K562 (cell line): ENCODE data around the gene EFNA1. TPM values are rescaled to one million over a fixed set of nuclear protein-coding genes. Genes with fewer than 3 reads are reported as not detected.

ENCODE experiments used
- ATAC-seq: fragments of 200-7000 bp; cut with Tn5 transposase; 3 replicates; pipeline ENCODE4 v1.9.1; 2020; ENCODE audit warnings: moderate library complexity
- BruUV-seq: library from RNA; stranded (reverse); fragments of 400-500 nt; replicated peaks from 2 replicates; lab custom pipeline; 2021; lab: Mats Ljungman, UMichigan
- CTCF ChIA-PET: fragments of 300-600 bp; formaldehyde crosslinking; extraction: SDS; loops from one replicate; lab custom pipeline; 2021; ENCODE audit warnings: low intra/inter-chr PET ratio; lab: Yijun Ruan, JAX
- POLR2A ChIA-PET: fragments of 300-600, 350-650 bp; sonication (Branson Sonifier 250); formaldehyde crosslinking; extraction: SDS; loops from one replicate; lab custom pipeline; 2021; ENCODE audit warnings: antibody characterized with exemption, inconsistent platforms; lab: Yijun Ruan, JAX
- DNase-seq, 4 experiments: peaks; one replicate each; pipeline versions ENCODE4 v3.0.0 to v3.0.0-alpha.2; 2011 to 2018; ENCODE audit warnings: low spot score in 3 of 4, mixed read lengths in 3 of 4; ENCODE audit errors: extremely low read depth in 1 of 4
- FAIRE-seq: peaks from 2 replicates; lab custom pipeline; 2011; peaks lifted over from hg19 to GRCh38; lab: Jason Lieb, UNC
- H2AFZ ChIP-seq: 2 replicates; pipeline ENCODE4 v1.6.0; 2011; ENCODE audit warnings: low read depth, low read length, control low read depth, inconsistent platforms
- H3K27ac ChIP-seq: fragments of 200-600 bp; 3 replicates; pipeline ENCODE4 v1.8.0; 2011; ENCODE audit warnings: low read depth, mild to moderate bottlenecking, control low read depth, inconsistent platforms, low read length, moderate library complexity, mixed read lengths; ENCODE audit errors: extremely low read depth
- H3K27me3 ChIP-seq, 2 experiments: fragments of 300-600 bp in 1 of 2; 2 replicates in 1 of 2; 3 replicates in 1 of 2; pipeline versions ENCODE4 v1.6.0 to v1.8.0; 2011; ENCODE audit warnings: inconsistent platforms in 2 of 2, low read length in 2 of 2, mild to moderate bottlenecking in 1 of 2, mixed read lengths in 1 of 2, moderate library complexity in 1 of 2; ENCODE audit not compliant: control insufficient read depth in 2 of 2, insufficient read depth in 2 of 2
- H3K36me3 ChIP-seq: fragments of 300-600 bp; 3 replicates; pipeline ENCODE4 v1.8.0; 2011; ENCODE audit warnings: mild to moderate bottlenecking, low read length, inconsistent platforms; ENCODE audit not compliant: control insufficient read depth, insufficient read depth
- H3K4me1 ChIP-seq, 2 experiments: fragments of 200-600 bp in 1 of 2; replicated peaks in 1 of 2; 2 replicates in 1 of 2; 3 replicates in 1 of 2; pipeline versions ENCODE4 v1.5.1 to v1.8.0; 2011; ENCODE audit warnings: inconsistent platforms in 2 of 2, low read length in 2 of 2, mild to moderate bottlenecking in 1 of 2, mixed read lengths in 1 of 2, moderate library complexity in 1 of 2; ENCODE audit not compliant: control insufficient read depth in 2 of 2, insufficient read depth in 2 of 2
- H3K4me2 ChIP-seq: 2 replicates; pipeline ENCODE4 v1.6.1; 2011; ENCODE audit warnings: low read length, control low read depth, inconsistent platforms, mixed read lengths; ENCODE audit not compliant: insufficient read depth
- H3K4me3 ChIP-seq: fragments of 200-600 bp; sonication (generic), shearing (Covaris generic); 2 replicates; pipeline ENCODE4 v1.5.1; 2016; ENCODE audit warnings: control low read depth, inconsistent platforms
- H3K79me2 ChIP-seq: fragments of 200-600 bp; 3 replicates; pipeline ENCODE4 v1.8.0; 2011; ENCODE audit warnings: low read length, inconsistent platforms; ENCODE audit not compliant: control insufficient read depth, insufficient read depth
- H3K9ac ChIP-seq, 2 experiments: 2 replicates each; pipeline versions ENCODE4 v1.6.0 to v1.6.1; 2011; ENCODE audit warnings: low read depth in 2 of 2, low read length in 2 of 2, control low read depth in 1 of 2, inconsistent platforms in 1 of 2, mild to moderate bottlenecking in 1 of 2, mixed read lengths in 1 of 2; ENCODE audit not compliant: insufficient read depth in 1 of 2
- H3K9me1 ChIP-seq: one replicate; pipeline ENCODE4 v1.6.0; 2011; ENCODE audit warnings: inconsistent platforms, mild to moderate bottlenecking, low read length, moderate library complexity; ENCODE audit not compliant: control insufficient read depth, insufficient read depth
- H3K9me3 ChIP-seq: replicated peaks from 2 replicates; pipeline ENCODE4 v1.5.1; 2011; ENCODE audit warnings: low read depth, low read length, inconsistent platforms; ENCODE audit not compliant: control insufficient read depth, insufficient read depth
- H4K20me1 ChIP-seq: replicated peaks from 2 replicates; pipeline ENCODE4 v1.6.1; 2011; ENCODE audit warnings: low read length, inconsistent platforms, mixed read lengths; ENCODE audit not compliant: control insufficient read depth, insufficient read depth
- ELF4 ChIP-seq: fragments of 450-650 bp; formaldehyde crosslinking; IDR thresholded peaks from 2 replicates; pipeline ENCODE4 v1.4.0; 2022; ENCODE audit warnings: missing genetic modification characterization
- GABPB2 ChIP-seq: fragments of 250-450 bp; sonication (Bioruptor Pico); conservative IDR thresholded peaks from 2 replicates; pipeline ENCODE4 v1.5.1; 2021; ENCODE audit warnings: mild to moderate bottlenecking
- HOXB6 ChIP-seq: fragments of 250-450 bp; sonication (Bioruptor Pico); IDR thresholded peaks from 2 replicates; pipeline ENCODE4 v1.5.1; 2022; ENCODE audit warnings: mild to moderate bottlenecking, borderline replicate concordance
- ZNF133 ChIP-seq: fragments of 250-450 bp; sonication (Bioruptor Pico); IDR thresholded peaks from 2 replicates; pipeline ENCODE4 v1.4.0; 2020; ENCODE audit warnings: mild to moderate bottlenecking
- ZNF174 ChIP-seq: fragments of 250-450 bp; sonication (Bioruptor Pico); IDR thresholded peaks from 2 replicates; pipeline ENCODE4 v1.4.0; 2020; ENCODE audit warnings: mild to moderate bottlenecking
- ZNF217 ChIP-seq: sonication (generic); formaldehyde crosslinking; IDR thresholded peaks from 2 replicates; pipeline ENCODE4 v1.8.0; 2022; ENCODE audit warnings: mild to moderate bottlenecking, missing genetic modification reagents
- WGBS: fragments of 100-300 bp; shearing (Covaris generic); methylation state at CpG from one replicate; pipeline ENCODE4 v1.1.6; 2016; ENCODE audit warnings: low coverage, mixed read lengths; ENCODE audit not compliant: insufficient coverage; ENCODE audit errors: missing lambda C conversion rate; 5-methylcytosine and 5-hydroxymethylcytosine counted together
- in situ Hi-C: fragments of 300-500 bp; cut with MboI; formaldehyde crosslinking; loops from 4 replicates; pipeline ENCODE4 v1.15.0; 2018; ENCODE audit warnings: inconsistent platforms, mixed read lengths
- intact Hi-C: fragments of 100-400 bp; cut with micrococcal nuclease; formaldehyde crosslinking; loops from 2 replicates; pipeline ENCODE4 v1.14.2; 2022
- polyA plus RNA-seq, 8 experiments: library from polyadenylated mRNA; depleted of rRNA in 4 of 8; stranded (reverse) in 5 of 8; unstranded in 3 of 8; fragments of >200 nt; fragmentation: Nextera tagmentation in 2 of 8; fragmentation: Illumina TruSeq in 1 of 8; extraction: Ambion mirVana in 2 of 8; extraction: Trizol in 1 of 8; gene quantifications; 2 replicates each; pipeline versions ENCODE4 v1.2.1 to v1.2.3, GENCODE V29; 2011 to 2014; ENCODE audit warnings: inconsistent platforms in 1 of 8, missing spikeins in 1 of 8
- total RNA-seq, 7 experiments: library from RNA; depleted of rRNA in 6 of 7; stranded (reverse); fragments of >200 nt in 6 of 7; fragmentation: Illumina TruSeq in 2 of 7; extraction: Trizol in 2 of 7; gene quantifications; 2 replicates each; pipeline versions ENCODE4 v1.2.1 to v1.2.3, GENCODE V29; 2011 to 2021; ENCODE audit warnings: low replicate concordance in 1 of 7
- TF ChIP-seq, protein P1 (sequence below), 3 experiments: IDR thresholded peaks in 2 of 3; conservative IDR thresholded peaks in 1 of 3; 2 replicates each; pipeline ENCODE4 v1.5.1; 2011 to 2012; ENCODE audit warnings: low read length in 3 of 3, mild to moderate bottlenecking in 3 of 3, control low read depth in 2 of 3, improper control_type of control experiment in 1 of 3, inconsistent platforms in 1 of 3, low read depth in 1 of 3, mixed read lengths in 1 of 3, moderate library complexity in 1 of 3; ENCODE audit not compliant: insufficient read depth in 2 of 3
- TF ChIP-seq, protein P2 (sequence below): fragments of 450-650 bp; formaldehyde crosslinking; IDR thresholded peaks from 2 replicates; pipeline ENCODE4 v1.4.0; 2022; ENCODE audit warnings: missing genetic modification characterization

Gene EFNA1
- total and polyA plus RNA-seq, 9 of the 15 experiments (the other 6 are each of a cell fraction or from before 2014, with no cell fraction given) = 2.1 to 9.3 (median 3.0) TPM

DNA sequence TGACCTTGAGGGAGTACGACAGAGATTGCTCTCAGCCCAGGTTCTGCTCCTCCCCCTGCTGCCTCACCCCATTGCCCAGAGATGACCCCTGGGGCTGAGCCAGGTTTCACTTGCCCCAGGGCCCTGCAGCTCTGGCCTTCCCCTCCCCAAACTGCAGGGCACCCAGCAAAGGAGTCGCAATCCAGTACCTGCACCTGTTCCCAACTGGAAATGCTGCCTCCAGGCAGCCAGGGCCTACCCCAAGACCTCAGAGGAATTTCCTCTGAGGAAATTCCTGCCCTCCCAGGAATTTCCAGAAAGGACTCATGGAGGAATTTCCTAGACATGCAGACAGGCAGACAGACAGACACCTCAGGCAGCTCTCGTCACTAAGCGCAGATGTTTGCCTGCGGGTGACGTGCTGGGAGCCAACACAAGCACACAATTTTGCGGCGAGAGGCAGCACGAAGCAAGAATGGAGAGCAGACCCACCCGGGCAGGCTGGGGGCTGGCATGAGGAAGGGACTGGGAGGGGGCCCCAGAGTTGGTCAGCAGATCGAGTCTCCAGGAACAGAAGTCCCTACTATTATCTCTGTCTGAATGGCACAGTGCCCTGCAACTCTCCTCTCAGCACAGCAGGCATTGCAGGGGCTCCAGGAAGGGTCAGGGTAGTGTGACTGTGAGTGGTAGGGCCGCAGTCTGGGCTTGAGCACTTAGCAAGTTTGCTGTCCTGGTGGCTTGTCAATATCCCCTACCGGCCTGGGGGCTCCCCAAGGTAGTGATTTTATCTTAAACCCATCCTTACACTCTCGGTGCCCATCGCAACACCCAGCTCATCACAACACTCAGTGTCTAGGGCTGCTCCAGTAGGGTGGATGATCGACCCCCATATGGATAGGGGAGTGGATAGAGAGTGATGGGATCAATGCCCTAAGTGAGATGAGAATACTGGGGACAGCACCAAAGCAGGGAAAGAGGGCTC lies 2.9 kb upstream of the EFNA1 start:
- ChIA-PET CTCF (no interaction called here), POLR2A (interaction anchor here (0.6 to 1.5 kb wide), 4 partner anchors 10 to 188 kb away, joined by 3 read pairs; partner anchors contain the start of gene PMVK)
- peaks cover 2% of the 10 kb centered on the region; the same call in 1 of the 3 replicates for H3K79me2 ChIP-seq
- ATAC-seq = no peak
- peak overlapping the region in 1 of 2 experiments; percentile 41; a peak in 1 of 4 replicates for H3K9ac ChIP-seq
- WGBS = 69% methylated on average over 16 of the region's 16 CpGs
- no peak overlapping the region for H3K27ac ChIP-seq
- H3K27me3 ChIP-seq = no peaks in the 10 kb centered on the region
- FAIRE-seq = no peak
- no peak overlapping the region for H3K4me2 ChIP-seq
- TF ChIP-seq ELF4 (CRISPR knock-in tag) (no peak), GABPB2 (CRISPR knock-in tag) (no peak)
- TF ChIP-seq, all 486 proteins: peak for 0
- in situ Hi-C loops = no loop called here
- Histone ChIP-seq H3K36me3 (no peaks in the 10 kb centered on the region), H3K9me1 (no peaks in the 10 kb centered on the region), H4K20me1 (no peaks in the 10 kb centered on the region), H3K4me1 (peaks cover 46 to 60% of the 10 kb centered on the region in 2 experiments), H2AFZ (no peak overlapping the region), H3K4me3 (no peak overlapping the region), H3K9me3 (no peaks in the 10 kb centered on the region)
- DNase-seq = no peak
- intact Hi-C loops = no loop called here
- no TSS peak for BruUV-seq

DNA sequence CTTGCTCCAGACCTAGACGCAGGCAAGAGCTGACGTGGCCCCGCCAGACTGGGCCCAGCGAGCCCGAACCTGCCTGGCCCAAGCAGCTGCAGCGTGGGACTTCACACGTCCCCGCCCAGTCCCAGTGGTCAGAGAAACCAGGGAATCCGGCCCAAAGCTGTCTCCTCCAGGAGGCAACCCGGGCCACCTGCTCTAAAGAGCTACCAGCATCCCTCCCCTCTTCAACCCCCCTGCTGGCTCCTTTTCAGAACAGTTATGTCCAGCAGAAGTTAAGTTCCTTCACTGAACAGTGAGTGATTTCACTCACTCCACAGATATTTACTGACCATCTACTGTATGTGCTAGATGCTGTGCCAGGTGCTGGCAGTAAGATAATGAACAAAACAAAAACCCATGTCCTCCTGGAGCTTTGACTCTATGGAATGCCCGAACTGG lies 2.1 kb upstream of the EFNA1 start:
- Histone ChIP-seq H3K79me2 (peaks cover 2% of the 10 kb centered on the region; the same call in 1 of the 3 replicates), H2AFZ (no peak overlapping the region), H3K9me1 (no peaks in the 10 kb centered on the region), H3K27ac (no peak overlapping the region), H4K20me1 (no peaks in the 10 kb centered on the region), H3K4me1 (peaks cover 46 to 63% of the 10 kb centered on the region in 2 experiments), H3K36me3 (no peaks in the 10 kb centered on the region), H3K9ac (peak overlapping the region in 1 of 2 experiments; percentile 41; a peak in 1 of 4 replicates), H3K9me3 (no peaks in the 10 kb centered on the region), H3K4me2 (no peak overlapping the region), H3K4me3 (no peak overlapping the region), H3K27me3 (no peaks in the 10 kb centered on the region)
- BruUV-seq = no TSS peak
- ATAC-seq (no peak), FAIRE-seq (no peak), DNase-seq (no peak)
- intact Hi-C loops = no loop called here
- CTCF ChIA-PET = no interaction called here
- POLR2A ChIA-PET = interaction anchor here (0.7 to 1.5 kb wide), 3 partner anchors 9 to 17 kb away, joined by 3 read pairs; no protein-coding TSS in a partner anchor
- in situ Hi-C loops = no loop called here
- WGBS = 77% methylated on average over 8 of the region's 11 CpGs
- TF ChIP-seq, protein P1, sequence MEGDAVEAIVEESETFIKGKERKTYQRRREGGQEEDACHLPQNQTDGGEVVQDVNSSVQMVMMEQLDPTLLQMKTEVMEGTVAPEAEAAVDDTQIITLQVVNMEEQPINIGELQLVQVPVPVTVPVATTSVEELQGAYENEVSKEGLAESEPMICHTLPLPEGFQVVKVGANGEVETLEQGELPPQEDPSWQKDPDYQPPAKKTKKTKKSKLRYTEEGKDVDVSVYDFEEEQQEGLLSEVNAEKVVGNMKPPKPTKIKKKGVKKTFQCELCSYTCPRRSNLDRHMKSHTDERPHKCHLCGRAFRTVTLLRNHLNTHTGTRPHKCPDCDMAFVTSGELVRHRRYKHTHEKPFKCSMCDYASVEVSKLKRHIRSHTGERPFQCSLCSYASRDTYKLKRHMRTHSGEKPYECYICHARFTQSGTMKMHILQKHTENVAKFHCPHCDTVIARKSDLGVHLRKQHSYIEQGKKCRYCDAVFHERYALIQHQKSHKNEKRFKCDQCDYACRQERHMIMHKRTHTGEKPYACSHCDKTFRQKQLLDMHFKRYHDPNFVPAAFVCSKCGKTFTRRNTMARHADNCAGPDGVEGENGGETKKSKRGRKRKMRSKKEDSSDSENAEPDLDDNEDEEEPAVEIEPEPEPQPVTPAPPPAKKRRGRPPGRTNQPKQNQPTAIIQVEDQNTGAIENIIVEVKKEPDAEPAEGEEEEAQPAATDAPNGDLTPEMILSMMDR (IDR thresholded peaks at IDR 0.05 in 2 of 3, conservative IDR thresholded peaks at IDR 0.05 in 1 of 3; ENCODE audit: insufficient read depth in 2 of 3, low read depth in 1 of 3, low read length in 3 of 3) = 0 out of 6 replicates have a peak, but pooled peaks of 1 of the 3 experiments have one; percentile 9
- TF ChIP-seq, protein P2, sequence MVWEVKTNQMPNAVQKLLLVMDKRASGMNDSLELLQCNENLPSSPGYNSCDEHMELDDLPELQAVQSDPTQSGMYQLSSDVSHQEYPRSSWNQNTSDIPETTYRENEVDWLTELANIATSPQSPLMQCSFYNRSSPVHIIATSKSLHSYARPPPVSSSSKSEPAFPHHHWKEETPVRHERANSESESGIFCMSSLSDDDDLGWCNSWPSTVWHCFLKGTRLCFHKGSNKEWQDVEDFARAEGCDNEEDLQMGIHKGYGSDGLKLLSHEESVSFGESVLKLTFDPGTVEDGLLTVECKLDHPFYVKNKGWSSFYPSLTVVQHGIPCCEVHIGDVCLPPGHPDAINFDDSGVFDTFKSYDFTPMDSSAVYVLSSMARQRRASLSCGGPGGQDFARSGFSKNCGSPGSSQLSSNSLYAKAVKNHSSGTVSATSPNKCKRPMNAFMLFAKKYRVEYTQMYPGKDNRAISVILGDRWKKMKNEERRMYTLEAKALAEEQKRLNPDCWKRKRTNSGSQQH (CRISPR knock-in tag) = no peak
- TF ChIP-seq HOXB6 (CRISPR knock-in tag) (no peak), ZNF174 (no peak), ZNF133 (CRISPR knock-in tag) (no peak), ZNF217 (CRISPR knock-in tag) (no peak)
